SK-N-SH treated with all-trans-retinoic acid at 6 μM for 48 hours (cell line): ENCODE measurements around the gene GNAQ.

Experiments
- ATAC-seq: fragments of 200-7000 bp; cut with Tn5 transposase; 3 replicates; pipeline ENCODE4 v1.9.1; 2020; ENCODE audit warnings: mild to moderate bottlenecking, moderate library complexity
- ARNTL ChIP-seq: fragments of 450-650 bp; formaldehyde crosslinking; IDR thresholded peaks from 2 replicates; pipeline ENCODE4 v1.5.0; 2020; ENCODE audit warnings: low read depth, mild to moderate bottlenecking, moderate library complexity, borderline replicate concordance
- BACH2 ChIP-seq: fragments of 250-450 bp; sonication (Bioruptor Pico); IDR thresholded peaks from 2 replicates; pipeline ENCODE4 v1.9.0; 2021; ENCODE audit warnings: mild to moderate bottlenecking, borderline replicate concordance
- CREB5 ChIP-seq: fragments of 250-450 bp; sonication (Bioruptor Pico); IDR thresholded peaks from 2 replicates; pipeline ENCODE4 v1.5.1; 2020; ENCODE audit warnings: low read depth, mild to moderate bottlenecking, moderate library complexity
- CSDC2 ChIP-seq: fragments of 250-450 bp; sonication (Bioruptor Pico); IDR thresholded peaks from 2 replicates; pipeline ENCODE4 v1.5.0; 2020; ENCODE audit warnings: mild to moderate bottlenecking, moderate library complexity
- CSRNP3 ChIP-seq: fragments of 250-450 bp; sonication (Bioruptor Pico); IDR thresholded peaks from 2 replicates; pipeline ENCODE4 v1.5.1; 2021; ENCODE audit warnings: mild to moderate bottlenecking, moderate library complexity
- GLIS3 ChIP-seq: fragments of 250-450 bp; sonication (Bioruptor Pico); IDR thresholded peaks from 2 replicates; pipeline ENCODE4 v1.5.0; 2020; ENCODE audit warnings: mild to moderate bottlenecking, moderate library complexity
- ISL1 ChIP-seq: fragments of 250-450 bp; sonication (Bioruptor Pico); IDR thresholded peaks from 2 replicates; pipeline ENCODE4 v2.1.2; 2022; ENCODE audit warnings: mild to moderate bottlenecking, moderate library complexity
- OSR1 ChIP-seq: fragments of 250-450 bp; sonication (Bioruptor Pico); IDR thresholded peaks from 2 replicates; pipeline ENCODE4 v1.8.0; 2022; ENCODE audit warnings: moderate library complexity, mild to moderate bottlenecking, inconsistent platforms
- PATZ1 ChIP-seq: fragments of 250-450 bp; sonication (Bioruptor Pico); IDR thresholded peaks from 2 replicates; pipeline ENCODE4 v1.8.0; 2020; ENCODE audit warnings: mild to moderate bottlenecking, moderate library complexity, borderline replicate concordance
- PPARA ChIP-seq: fragments of 250-450 bp; sonication (Bioruptor Pico); IDR thresholded peaks from 2 replicates; pipeline ENCODE4 v1.5.0; 2020; ENCODE audit warnings: mild to moderate bottlenecking, borderline replicate concordance
- RARB ChIP-seq: fragments of 250-450 bp; sonication (Bioruptor Pico); IDR thresholded peaks from 2 replicates; pipeline ENCODE4 v1.8.0; 2021; ENCODE audit warnings: mild to moderate bottlenecking, moderate library complexity
- SNAI2 ChIP-seq: fragments of 250-450 bp; sonication (Bioruptor Pico); IDR thresholded peaks from 2 replicates; pipeline ENCODE4 v1.5.0; 2020; ENCODE audit warnings: mild to moderate bottlenecking, moderate library complexity
- TCF4 ChIP-seq: fragments of 250-450 bp; sonication (Bioruptor Pico); IDR thresholded peaks from 2 replicates; pipeline ENCODE4 v1.8.0; 2021; ENCODE audit warnings: mild to moderate bottlenecking, moderate library complexity, borderline replicate concordance
- TOX ChIP-seq: fragments of 250-450 bp; sonication (Bioruptor Pico); IDR thresholded peaks from 2 replicates; pipeline ENCODE4 v1.8.0; 2021; ENCODE audit warnings: mild to moderate bottlenecking, moderate library complexity, borderline replicate concordance
- TSHZ2 ChIP-seq: fragments of 250-450 bp; sonication (Bioruptor Pico); IDR thresholded peaks from 2 replicates; pipeline ENCODE4 v1.5.0; 2020; ENCODE audit warnings: mild to moderate bottlenecking, moderate library complexity
- ZC3H10 ChIP-seq: fragments of 250-450 bp; sonication (Bioruptor Pico); IDR thresholded peaks from 2 replicates; pipeline ENCODE4 v1.5.1; 2021; ENCODE audit warnings: mild to moderate bottlenecking, moderate library complexity
- ZFP3 ChIP-seq: fragments of 250-450 bp; sonication (Bioruptor Pico); IDR thresholded peaks from 2 replicates; pipeline ENCODE4 v1.5.0; 2020; ENCODE audit warnings: mild to moderate bottlenecking, moderate library complexity
- ZFP30 ChIP-seq: fragments of 450-650 bp; formaldehyde crosslinking; IDR thresholded peaks from 2 replicates; pipeline ENCODE4 v1.5.0; 2022; ENCODE audit warnings: mild to moderate bottlenecking, moderate library complexity
- ZNF565 ChIP-seq: fragments of 450-650 bp; formaldehyde crosslinking; conservative IDR thresholded peaks from 2 replicates; pipeline ENCODE4 v1.5.0; 2020; ENCODE audit warnings: low read depth, mild to moderate bottlenecking, moderate library complexity
- ZNF8 ChIP-seq: fragments of 450-650 bp; formaldehyde crosslinking; IDR thresholded peaks from 2 replicates; pipeline ENCODE4 v1.5.0; 2020; ENCODE audit warnings: mild to moderate bottlenecking, moderate library complexity
- TF ChIP-seq, protein P1 (sequence below): fragments of 250-450 bp; sonication (Bioruptor Pico); IDR thresholded peaks from 2 replicates; pipeline ENCODE4 v1.8.0; 2021; ENCODE audit warnings: low read depth, mild to moderate bottlenecking, moderate library complexity, borderline replicate concordance

GNAQ gene

DNA sequence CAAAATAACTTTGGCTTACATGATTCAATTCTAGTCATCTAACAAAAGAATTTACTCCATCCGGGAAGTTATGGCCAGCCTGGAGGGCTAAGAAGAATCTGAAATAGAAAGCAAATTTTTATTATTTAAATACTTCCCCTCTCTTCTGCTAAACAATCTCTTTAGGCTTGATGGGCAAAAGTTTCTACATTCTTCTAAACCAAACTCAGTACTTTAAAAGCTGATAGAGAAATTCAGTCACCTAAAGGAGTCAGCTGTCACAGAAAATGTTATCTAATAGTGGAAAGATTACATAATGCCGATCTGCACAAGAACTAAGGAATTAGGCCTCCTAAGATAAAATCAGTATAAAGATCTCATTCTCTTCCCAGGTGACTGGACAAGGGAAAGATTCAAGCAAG lies 32.4 kb downstream of the GNAQ start:
- TF ChIP-seq SNAI2: no peak
- 0 out of 2 replicates have a peak, but pooled peaks have one; percentile 25 for TF ChIP-seq ISL1 (CRISPR knock-in tag)
- ATAC-seq: peak; percentile 51

- TF ChIP-seq ZFP30 (CRISPR knock-in tag): no peak
- no peak for TF ChIP-seq TOX (CRISPR knock-in tag)
- TF ChIP-seq ZFP3 (CRISPR knock-in tag): no peak
- no peak for TF ChIP-seq PPARA
- TF ChIP-seq ARNTL (CRISPR knock-in tag): no peak
- TF ChIP-seq ISL1 (CRISPR knock-in tag): no peak
- TF ChIP-seq BACH2 (CRISPR knock-in tag): no peak
- TF ChIP-seq TCF4 (CRISPR knock-in tag): no peak
- TF ChIP-seq CSRNP3 (CRISPR knock-in tag): no peak
- no peak for TF ChIP-seq ZNF8 (CRISPR knock-in tag)
- no peak for TF ChIP-seq TSHZ2
- TF ChIP-seq CSDC2 (CRISPR knock-in tag): no peak
- no peak for TF ChIP-seq CREB5 (CRISPR knock-in tag)
- no peak for TF ChIP-seq GLIS3
- no peak for TF ChIP-seq RARB (CRISPR knock-in tag)
- no peak for TF ChIP-seq ZNF565 (CRISPR knock-in tag)
- no peak for TF ChIP-seq ZC3H10 (CRISPR knock-in tag)
- TF ChIP-seq OSR1 (CRISPR knock-in tag): no peak
- TF ChIP-seq SNAI2: no peak
- no peak; the same call in 2 of the 3 replicates for ATAC-seq
Observed at GRCh38 chr9:77997611-77998284, 33.9 kb downstream of the GNAQ start.

- ATAC-seq: no peak
Observed at GRCh38 chr9:77996696-77997095, 34.9 kb downstream of the GNAQ start.

DNA sequence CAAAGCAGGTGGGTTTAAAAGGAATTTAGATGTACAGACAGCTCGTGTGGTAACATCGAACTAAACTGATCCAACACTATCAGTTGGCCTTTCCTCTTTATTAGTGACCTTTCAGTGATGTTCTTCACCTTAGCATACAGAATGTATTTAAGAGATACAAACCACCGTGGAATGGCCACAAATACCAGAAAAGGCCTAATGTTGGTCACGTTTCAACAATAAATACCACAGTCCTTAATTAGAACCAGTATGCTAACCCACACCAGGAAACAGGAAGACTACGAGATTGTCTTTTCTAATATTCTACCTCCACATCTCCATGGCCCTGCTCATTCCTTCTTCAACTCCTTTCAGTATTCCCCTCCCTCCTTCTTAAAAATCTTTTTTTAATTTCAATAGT lies 40.4 kb downstream of the GNAQ start:
- ATAC-seq: no peak
- TF ChIP-seq BACH2 (CRISPR knock-in tag) (no peak), ARNTL (CRISPR knock-in tag) (no peak), CREB5 (CRISPR knock-in tag) (no peak), TCF4 (CRISPR knock-in tag) (no peak), TOX (CRISPR knock-in tag) (no peak), SNAI2 (no peak), ZFP30 (CRISPR knock-in tag) (no peak), ZC3H10 (CRISPR knock-in tag) (no peak), PPARA (no peak), OSR1 (CRISPR knock-in tag) (no peak), ZNF8 (CRISPR knock-in tag) (no peak), PATZ1 (no peak)
- TF ChIP-seq, protein P1, sequence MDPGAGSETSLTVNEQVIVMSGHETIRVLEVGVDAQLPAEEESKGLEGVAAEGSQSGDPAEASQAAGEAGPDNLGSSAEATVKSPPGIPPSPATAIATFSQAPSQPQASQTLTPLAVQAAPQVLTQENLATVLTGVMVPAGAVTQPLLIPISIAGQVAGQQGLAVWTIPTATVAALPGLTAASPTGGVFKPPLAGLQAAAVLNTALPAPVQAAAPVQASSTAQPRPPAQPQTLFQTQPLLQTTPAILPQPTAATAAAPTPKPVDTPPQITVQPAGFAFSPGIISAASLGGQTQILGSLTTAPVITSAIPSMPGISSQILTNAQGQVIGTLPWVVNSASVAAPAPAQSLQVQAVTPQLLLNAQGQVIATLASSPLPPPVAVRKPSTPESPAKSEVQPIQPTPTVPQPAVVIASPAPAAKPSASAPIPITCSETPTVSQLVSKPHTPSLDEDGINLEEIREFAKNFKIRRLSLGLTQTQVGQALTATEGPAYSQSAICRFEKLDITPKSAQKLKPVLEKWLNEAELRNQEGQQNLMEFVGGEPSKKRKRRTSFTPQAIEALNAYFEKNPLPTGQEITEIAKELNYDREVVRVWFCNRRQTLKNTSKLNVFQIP (CRISPR knock-in tag): no peak

More at GRCh38 chr9:77996696-77997095, 34.9 kb downstream of the GNAQ start:
- no peak for TF ChIP-seq RARB (CRISPR knock-in tag)
- no peak for TF ChIP-seq SNAI2
- no peak for TF ChIP-seq TOX (CRISPR knock-in tag)
- TF ChIP-seq OSR1 (CRISPR knock-in tag): no peak
- TF ChIP-seq TCF4 (CRISPR knock-in tag): no peak
- TF ChIP-seq BACH2 (CRISPR knock-in tag): no peak
- TF ChIP-seq GLIS3: no peak
- no peak for TF ChIP-seq ISL1 (CRISPR knock-in tag)
- no peak for TF ChIP-seq ZC3H10 (CRISPR knock-in tag)
- TF ChIP-seq, all 23 proteins: peak for 0
